Measurements from ENCODE around the gene NHS.

The NHS gene

DNA sequence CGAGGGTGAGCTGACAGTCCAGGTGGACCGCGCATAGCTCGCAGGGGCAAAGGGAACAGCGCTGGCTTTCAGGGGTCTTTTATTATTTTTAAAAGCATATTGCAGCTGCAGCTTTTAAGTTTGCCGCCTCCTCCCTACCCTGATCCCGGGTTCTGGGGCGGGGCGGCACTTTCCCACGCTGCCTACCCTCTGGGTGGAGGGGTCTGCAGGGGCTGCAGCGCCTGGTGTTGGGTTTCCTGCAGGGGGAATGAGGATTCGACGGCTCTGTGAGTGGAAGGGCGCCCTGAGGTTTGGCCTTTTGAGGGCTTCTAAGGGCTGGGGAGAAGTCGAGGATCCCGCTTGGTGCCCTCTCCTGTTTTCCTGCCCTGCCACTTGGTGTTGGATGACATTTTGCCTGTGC lies 281.6 kb downstream of the NHS start:
- DNase-seq (ENCODE audit: low read depth in 1 of 2, low spot score in 1 of 2): no peak
- no peak for TF ChIP-seq GABPA (IDR thresholded peaks at IDR 0.05; ENCODE audit: low read depth)
- TF ChIP-seq POLR2AphosphoS5 (IDR thresholded peaks at IDR 0.05; ENCODE audit: low read depth): no peak
- no peak for TF ChIP-seq SPI1 (IDR thresholded peaks at IDR 0.05; ENCODE audit: borderline replicate concordance, low read depth)
- TF ChIP-seq, protein P1, sequence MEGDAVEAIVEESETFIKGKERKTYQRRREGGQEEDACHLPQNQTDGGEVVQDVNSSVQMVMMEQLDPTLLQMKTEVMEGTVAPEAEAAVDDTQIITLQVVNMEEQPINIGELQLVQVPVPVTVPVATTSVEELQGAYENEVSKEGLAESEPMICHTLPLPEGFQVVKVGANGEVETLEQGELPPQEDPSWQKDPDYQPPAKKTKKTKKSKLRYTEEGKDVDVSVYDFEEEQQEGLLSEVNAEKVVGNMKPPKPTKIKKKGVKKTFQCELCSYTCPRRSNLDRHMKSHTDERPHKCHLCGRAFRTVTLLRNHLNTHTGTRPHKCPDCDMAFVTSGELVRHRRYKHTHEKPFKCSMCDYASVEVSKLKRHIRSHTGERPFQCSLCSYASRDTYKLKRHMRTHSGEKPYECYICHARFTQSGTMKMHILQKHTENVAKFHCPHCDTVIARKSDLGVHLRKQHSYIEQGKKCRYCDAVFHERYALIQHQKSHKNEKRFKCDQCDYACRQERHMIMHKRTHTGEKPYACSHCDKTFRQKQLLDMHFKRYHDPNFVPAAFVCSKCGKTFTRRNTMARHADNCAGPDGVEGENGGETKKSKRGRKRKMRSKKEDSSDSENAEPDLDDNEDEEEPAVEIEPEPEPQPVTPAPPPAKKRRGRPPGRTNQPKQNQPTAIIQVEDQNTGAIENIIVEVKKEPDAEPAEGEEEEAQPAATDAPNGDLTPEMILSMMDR (IDR thresholded peaks at IDR 0.05; ENCODE audit: insufficient read depth, low read length): no peak
- no peak for TF ChIP-seq REST (IDR thresholded peaks at IDR 0.05; ENCODE audit: insufficient replicate concordance, low read depth)
- peaks cover 8% of the 10 kb centered on the region for H3K27me3 ChIP-seq (ENCODE audit: insufficient read depth, poor library complexity, severe bottlenecking)
- H3K4me3 ChIP-seq (replicated peaks; ENCODE audit: insufficient read depth, low read length): no peak overlapping the region
- H3K27ac ChIP-seq (replicated peaks): no peak overlapping the region

GRCh38 chrX:17662391-17662790 lies 287.4 kb downstream of the NHS start:
- H3K27ac ChIP-seq (replicated peaks): no peak overlapping the region
- no peak for DNase-seq (ENCODE audit: low read depth in 1 of 2, low spot score in 1 of 2)
- no peak for TF ChIP-seq GABPA (IDR thresholded peaks at IDR 0.05; ENCODE audit: low read depth)
- TF ChIP-seq, protein P1 (IDR thresholded peaks at IDR 0.05; ENCODE audit: insufficient read depth, low read length): no peak
- no peak for TF ChIP-seq SPI1 (IDR thresholded peaks at IDR 0.05; ENCODE audit: borderline replicate concordance, low read depth)
- TF ChIP-seq POLR2AphosphoS5 (IDR thresholded peaks at IDR 0.05; ENCODE audit: low read depth): no peak
- no peak for TF ChIP-seq REST (IDR thresholded peaks at IDR 0.05; ENCODE audit: insufficient replicate concordance, low read depth)
- H3K4me3 ChIP-seq (replicated peaks; ENCODE audit: insufficient read depth, low read length): no peak overlapping the region
- no peaks in the 10 kb centered on the region for H3K27me3 ChIP-seq (ENCODE audit: insufficient read depth, poor library complexity, severe bottlenecking)

DNA sequence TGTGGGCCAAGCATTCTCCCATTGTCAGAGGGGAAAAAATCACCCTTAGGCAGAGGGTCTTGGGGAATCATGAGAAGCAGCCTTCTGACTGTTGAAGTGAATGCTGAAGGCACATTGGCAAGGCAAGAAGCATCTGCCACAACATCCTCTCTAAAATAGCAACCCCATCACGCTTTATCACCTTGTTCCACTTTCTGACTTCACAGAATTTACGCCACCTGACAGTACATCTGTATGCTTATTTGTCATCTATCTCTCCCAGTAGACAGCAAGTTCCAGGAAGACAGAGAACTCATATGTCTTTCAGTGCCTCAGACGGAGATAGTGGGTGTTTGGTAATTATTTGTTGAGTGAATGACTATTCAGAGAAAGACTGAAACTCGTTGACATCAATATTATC lies 293.9 kb downstream of the NHS start:
- H3K27ac ChIP-seq (replicated peaks): no peak overlapping the region
- H3K27me3 ChIP-seq (ENCODE audit: insufficient read depth, poor library complexity, severe bottlenecking): peaks cover 2% of the 10 kb centered on the region
- TF ChIP-seq GABPA (IDR thresholded peaks at IDR 0.05; ENCODE audit: low read depth): no peak
- TF ChIP-seq REST (IDR thresholded peaks at IDR 0.05; ENCODE audit: insufficient replicate concordance, low read depth): no peak
- TF ChIP-seq POLR2AphosphoS5 (IDR thresholded peaks at IDR 0.05; ENCODE audit: low read depth): no peak
- TF ChIP-seq, protein P1 (IDR thresholded peaks at IDR 0.05; ENCODE audit: insufficient read depth, low read length): no peak
- TF ChIP-seq SPI1 (IDR thresholded peaks at IDR 0.05; ENCODE audit: borderline replicate concordance, low read depth): no peak
- no peak for DNase-seq (ENCODE audit: low read depth in 1 of 2, low spot score in 1 of 2)
- no peak overlapping the region for H3K4me3 ChIP-seq (replicated peaks; ENCODE audit: insufficient read depth, low read length)
